Astrocyte (in vitro differentiated cells and primary cell): ENCODE results near the gene EGFL8.

Experiments used
- EZH2 ChIP-seq: IDR thresholded peaks from 2 replicates; pipeline ENCODE4 v1.6.1; 2012; ENCODE audit warnings: mild to moderate bottlenecking, low read length, inconsistent platforms; ENCODE audit not compliant: insufficient read depth
- TF ChIP-seq, protein P1 (sequence below): IDR thresholded peaks from 2 replicates; pipeline ENCODE4 v1.5.1; 2011; ENCODE audit warnings: low read depth, mild to moderate bottlenecking, inconsistent platforms, low read length, moderate library complexity; ENCODE audit not compliant: insufficient read depth

DNA sequence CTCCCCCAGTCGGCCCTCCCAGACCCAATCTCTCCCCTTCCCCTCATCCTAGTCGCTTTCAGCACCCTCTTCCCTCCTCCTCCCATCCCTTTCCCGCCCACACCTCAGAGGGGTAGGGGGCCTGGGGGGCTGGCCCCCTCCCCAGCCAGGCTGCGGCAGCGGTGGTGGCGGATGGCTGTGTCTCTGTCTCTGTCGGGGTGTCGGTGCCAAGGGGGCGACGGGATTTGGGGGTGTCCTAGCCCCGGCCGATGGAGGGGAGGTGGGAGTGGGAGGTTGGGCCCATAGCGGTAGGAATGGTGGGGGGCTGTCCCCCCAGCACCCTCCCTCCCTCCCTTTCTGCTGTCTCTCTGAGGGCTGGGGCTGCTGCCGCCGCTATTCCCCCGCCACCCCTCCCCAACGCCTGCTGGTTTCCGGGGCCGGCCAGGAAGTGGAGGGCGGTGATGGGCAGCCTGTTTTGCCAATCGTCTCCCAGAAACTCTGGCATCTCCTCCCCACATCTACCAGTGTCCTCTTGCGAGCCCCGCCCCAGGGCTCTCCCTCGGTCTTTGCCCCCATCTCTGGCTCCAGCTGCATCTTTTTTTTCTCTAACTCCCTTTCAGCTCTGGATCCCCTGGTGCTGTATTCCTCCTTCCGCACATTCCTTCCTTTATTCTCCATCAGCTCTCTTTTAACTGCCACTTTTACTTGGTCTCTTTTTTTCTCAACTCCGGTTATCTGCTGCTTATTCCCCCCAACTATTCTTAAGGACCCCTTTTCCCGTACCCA is 11.5 kb downstream of the EGFL8 start, which contains the start of gene AGPAT1:
- TF ChIP-seq, protein P1, sequence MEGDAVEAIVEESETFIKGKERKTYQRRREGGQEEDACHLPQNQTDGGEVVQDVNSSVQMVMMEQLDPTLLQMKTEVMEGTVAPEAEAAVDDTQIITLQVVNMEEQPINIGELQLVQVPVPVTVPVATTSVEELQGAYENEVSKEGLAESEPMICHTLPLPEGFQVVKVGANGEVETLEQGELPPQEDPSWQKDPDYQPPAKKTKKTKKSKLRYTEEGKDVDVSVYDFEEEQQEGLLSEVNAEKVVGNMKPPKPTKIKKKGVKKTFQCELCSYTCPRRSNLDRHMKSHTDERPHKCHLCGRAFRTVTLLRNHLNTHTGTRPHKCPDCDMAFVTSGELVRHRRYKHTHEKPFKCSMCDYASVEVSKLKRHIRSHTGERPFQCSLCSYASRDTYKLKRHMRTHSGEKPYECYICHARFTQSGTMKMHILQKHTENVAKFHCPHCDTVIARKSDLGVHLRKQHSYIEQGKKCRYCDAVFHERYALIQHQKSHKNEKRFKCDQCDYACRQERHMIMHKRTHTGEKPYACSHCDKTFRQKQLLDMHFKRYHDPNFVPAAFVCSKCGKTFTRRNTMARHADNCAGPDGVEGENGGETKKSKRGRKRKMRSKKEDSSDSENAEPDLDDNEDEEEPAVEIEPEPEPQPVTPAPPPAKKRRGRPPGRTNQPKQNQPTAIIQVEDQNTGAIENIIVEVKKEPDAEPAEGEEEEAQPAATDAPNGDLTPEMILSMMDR: no peak
- TF ChIP-seq EZH2: no peak
